HG03378 (cell line): ENCODE results near the gene PCNX2.

ENCODE experiments used
- ATAC-seq: cut with Tn5 transposase; IDR thresholded peaks from one replicate; pipeline ENCODE4 v1.9.1; 2021; ENCODE audit warnings: mild to moderate bottlenecking, moderate library complexity; ENCODE audit not compliant: unreplicated experiment

Gene PCNX2

DNA sequence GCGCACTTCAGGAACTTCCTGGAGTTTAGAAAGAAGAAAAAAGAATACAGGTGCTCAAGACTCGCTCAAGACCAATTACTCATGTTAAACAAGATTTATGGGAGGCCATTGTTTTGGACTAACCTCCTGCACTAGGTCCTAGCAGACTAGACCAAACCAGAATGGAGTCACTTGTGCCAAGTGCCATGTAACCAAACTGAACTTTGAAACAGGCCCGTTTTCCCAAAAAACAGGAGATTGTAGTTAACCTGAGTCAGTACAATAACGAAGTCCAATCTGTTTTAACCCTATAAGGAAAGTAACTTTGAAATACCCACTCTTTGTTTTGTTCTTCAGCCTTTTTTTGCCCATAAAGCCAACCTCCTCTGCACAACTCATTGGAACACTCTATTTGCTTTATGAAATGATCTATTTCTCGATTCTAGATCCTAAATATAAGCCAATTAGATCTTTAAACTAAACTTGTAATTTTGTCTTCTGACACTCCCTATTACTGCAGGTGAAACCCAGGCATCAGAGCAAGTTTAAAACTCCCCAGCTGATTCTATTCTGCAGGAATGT is 345.8 kb downstream of the PCNX2 start:
- no peak for ATAC-seq

DNA sequence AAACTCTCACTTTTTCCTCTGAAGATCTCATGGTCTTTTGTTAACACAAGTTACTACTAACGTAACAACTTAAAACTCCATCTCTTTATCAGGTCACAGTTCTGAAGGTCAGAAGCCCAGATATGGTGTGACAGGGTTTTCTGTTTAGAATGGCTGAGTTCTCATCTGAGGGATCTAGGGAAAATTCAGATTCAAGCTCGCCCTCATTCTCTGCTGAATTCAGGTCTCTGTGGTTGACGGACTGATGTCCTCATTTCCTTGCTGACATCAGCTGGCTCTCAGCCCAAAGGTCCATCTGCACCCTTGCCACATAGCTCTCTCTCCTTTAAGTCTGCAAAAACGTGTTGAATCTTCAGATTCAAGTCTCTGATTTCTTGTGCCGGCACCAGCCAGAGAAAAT is 351.2 kb downstream of the PCNX2 start:
- no peak for ATAC-seq

DNA sequence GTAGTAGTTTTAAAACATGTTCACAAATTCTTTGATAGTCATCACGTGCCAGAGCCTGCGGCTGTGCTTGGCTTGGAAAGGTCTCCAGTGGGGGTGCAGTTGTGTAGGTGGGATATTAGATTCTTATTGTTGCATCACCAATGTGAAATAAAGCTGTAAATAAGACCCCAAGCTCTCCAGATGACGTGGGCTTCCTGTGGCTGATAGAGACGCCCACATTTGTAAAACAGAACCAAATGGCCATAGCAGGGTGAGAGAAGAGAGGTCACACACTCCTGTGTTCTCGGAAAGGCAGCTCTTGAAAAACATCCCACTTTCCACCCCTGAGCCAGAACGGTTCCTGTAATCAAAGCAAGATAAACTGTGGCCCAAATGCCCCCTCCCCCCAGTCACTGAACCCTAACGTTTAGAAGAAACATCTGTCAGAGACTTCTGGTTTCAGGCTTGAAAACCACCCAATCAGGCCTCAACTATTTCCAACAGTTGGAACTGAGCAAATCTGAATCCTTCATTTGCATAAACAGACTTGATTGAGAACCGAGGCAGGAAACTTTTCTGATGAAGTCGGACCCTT is 351.8 kb downstream of the PCNX2 start:
- no peak for ATAC-seq

DNA sequence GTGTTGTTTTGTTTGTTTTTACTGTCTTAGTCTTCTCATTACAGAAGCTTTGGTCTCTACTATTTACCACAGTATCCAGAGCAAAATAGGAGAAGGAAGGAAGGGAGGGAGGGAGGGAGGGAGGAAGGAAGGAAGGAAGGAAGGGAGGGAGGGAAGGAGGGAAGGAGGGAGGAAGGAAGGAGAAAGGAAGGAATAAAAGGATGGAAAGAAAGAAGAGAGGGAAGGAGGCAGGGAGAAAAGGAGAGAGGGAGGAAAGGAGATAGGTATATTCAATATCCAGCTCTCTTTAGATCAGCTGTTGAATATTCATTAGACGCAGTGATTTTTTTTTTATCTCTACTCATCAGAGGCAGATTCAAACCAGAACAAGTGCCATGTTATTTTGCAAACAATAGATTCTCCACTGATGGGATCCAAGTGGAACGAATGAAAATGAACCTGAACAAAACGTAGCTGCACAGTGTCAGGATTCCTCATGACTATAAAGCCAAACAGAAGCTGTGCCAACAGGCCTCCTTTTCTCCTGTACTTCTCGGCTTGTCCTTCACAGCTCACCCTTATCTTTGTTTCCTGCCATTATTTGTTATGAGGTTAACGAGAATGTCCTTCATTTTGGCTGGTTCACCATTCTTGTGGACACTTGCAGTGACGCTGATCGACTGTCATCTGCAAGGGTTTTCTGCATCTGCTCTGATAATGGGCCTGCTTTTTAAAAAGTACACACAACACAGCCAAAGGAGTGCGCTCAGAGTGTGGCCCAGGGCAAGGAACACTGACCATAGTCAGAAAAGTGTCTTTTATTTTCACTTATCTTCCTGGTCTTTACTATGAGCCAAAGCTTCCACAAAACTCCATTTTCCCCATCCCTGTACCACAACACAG is 352.9 kb downstream of the PCNX2 start:
- ATAC-seq = no peak

DNA sequence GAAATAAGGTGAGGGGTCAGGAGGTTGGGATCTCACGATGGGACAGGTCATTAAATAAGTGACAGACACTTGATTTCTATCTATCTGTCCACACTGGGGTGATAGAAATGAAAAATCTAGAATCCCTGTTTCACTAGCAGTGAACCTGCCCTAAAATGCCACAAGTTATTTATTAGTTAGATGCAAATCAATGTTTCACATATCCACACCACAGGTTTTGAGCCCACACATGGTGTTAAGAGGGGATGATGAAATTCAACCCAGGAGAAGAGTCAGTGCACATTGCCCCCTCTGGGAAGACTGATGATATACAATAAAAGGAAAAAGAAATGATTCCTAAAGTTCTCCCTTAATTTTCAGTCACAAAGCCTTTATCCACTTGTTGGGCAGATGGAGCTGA is 355.3 kb downstream of the PCNX2 start:
- ATAC-seq = peak; percentile 75

DNA sequence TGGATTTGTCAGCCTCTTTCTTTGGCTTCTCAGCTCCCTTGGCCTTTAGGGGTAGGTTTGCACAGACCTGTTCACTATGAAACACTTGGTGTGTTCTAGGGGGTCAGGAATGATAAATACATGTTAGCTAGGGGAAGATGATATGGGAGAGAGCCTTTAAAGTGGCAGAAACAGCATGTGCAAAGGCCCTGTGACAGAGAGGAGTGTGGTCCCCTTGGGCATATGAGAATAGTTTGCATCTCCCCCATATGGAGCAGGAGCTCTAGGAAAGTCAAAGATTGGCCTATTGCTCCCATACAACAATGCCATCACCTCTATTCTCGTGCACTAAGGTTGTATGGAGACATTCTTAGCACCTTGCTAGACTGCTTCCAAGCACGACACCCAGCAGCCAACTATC is 355.8 kb downstream of the PCNX2 start:
- ATAC-seq = no peak

DNA sequence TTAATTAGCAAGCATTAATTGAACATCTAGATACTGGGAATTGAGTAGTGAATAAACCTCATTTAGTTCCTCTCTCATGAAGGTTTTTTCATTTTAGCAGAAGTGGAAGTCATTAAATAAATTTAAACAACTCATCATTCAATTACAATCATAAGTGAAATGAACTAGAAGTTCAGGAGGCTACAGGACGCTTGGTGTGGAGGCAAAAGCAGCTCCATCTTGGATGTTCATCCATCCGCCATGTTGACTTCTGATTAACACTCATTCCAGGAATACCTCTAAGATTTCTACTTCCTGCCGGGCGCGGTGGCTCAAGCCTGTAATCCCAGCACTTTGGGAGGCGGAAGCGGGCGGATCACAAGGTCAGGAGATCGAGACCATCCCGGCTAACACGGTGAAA is 356.6 kb downstream of the PCNX2 start:
- ATAC-seq = no peak

DNA sequence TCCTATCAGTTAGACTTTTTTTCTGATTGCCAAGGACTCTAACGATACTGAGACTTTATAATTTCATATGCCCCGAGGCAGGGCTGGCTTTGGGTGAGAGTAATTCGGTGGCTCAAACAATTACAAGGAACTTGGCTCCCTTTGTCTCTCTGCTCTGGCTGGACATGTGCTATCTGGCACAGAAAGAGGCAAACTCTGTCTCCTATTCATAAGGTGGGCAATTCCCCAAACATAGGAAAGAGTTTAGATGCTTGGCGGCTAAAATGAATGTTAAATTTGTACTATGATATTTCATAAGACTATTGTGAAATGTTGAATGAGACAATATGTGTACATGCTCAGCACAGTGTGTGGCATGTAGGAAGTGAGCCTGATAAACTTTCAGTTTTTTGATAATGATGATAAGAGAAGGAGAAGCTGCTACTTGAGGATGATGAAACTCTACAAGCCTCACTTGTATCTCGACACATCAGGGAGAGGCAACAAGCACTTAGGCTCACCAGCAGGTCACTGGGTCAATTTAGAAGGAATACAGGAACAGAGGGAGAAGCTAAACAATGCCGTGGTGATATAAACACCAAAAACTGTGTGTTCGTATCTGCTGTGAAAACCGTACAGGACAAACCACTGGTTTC is 357.7 kb downstream of the PCNX2 start:
- no peak for ATAC-seq

DNA sequence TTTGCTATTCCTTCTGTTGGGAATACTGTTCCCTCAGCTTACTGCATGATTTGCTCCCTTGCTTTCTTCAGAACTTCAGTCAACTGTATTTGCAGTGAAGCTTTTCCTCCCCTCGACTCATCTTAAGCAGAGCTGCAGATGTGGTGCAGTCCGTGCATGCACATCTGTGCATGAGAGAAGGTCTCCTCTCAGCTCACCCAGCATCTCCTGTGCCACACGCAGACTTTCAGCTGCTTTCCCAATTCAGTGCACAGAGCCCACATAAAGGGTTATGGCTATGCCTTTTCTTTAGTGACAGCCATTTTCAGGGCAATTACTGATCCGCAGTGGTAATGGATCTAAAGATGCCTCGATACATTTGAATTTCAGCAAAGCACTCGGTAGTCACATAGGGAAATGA is 358.6 kb downstream of the PCNX2 start:
- no peak for ATAC-seq
